ENCODE measurements around the gene ZNF827. TPM values are rescaled to one million over a fixed set of nuclear protein-coding genes. Genes with fewer than 3 reads are reported as not detected.
A peak's percentile ranks its signal among the peaks of the same experiment; 100 is the strongest.

The ZNF827 gene
- total and polyA plus RNA-seq, 9 of the 15 experiments (the other 6 are each of a cell fraction or from before 2014, with no cell fraction given): 0.07 to 0.40 TPM; not detected in 7

- CTCF ChIA-PET (ENCODE audit: low intra/inter-chr PET ratio): no interaction called here
- no TSS peak for BruUV-seq (replicated peaks)
- H2AFZ ChIP-seq (ENCODE audit: low read depth, low read length): no peak overlapping the region
- H3K9me1 ChIP-seq (ENCODE audit: control insufficient read depth, insufficient read depth, low read length): no peaks in the 10 kb centered on the region
- no peak for FAIRE-seq
- intact Hi-C loops (cut with micrococcal nuclease) (no loop called here), in situ Hi-C loops (cut with MboI) (no loop called here)
- H4K20me1 ChIP-seq (replicated peaks; ENCODE audit: control insufficient read depth, insufficient read depth, low read length): no peaks in the 10 kb centered on the region
- H3K9me3 ChIP-seq (replicated peaks; ENCODE audit: control insufficient read depth, insufficient read depth, low read depth, low read length): peaks cover 2% of the 10 kb centered on the region; the same call in 1 of the 2 replicates
- H3K4me3 ChIP-seq: no peak overlapping the region
- no peak for DNase-seq (ENCODE audit: extremely low read depth in 1 of 4, low spot score in 3 of 4)
- ATAC-seq: no peak
- H3K36me3 ChIP-seq (ENCODE audit: control insufficient read depth, insufficient read depth, low read length): no peaks in the 10 kb centered on the region
- H3K4me2 ChIP-seq (ENCODE audit: insufficient read depth, low read length): no peak overlapping the region
- H3K4me1 ChIP-seq (replicated peaks in 1 of 2; ENCODE audit: control insufficient read depth in 2 of 2, insufficient read depth in 2 of 2, low read length in 2 of 2): no peaks in the 10 kb centered on the region; a peak in 1 of 5 replicates
- H3K27me3 ChIP-seq (ENCODE audit: control insufficient read depth in 2 of 2, insufficient read depth in 2 of 2, low read length in 2 of 2): no peaks in the 10 kb centered on the region
- no peak overlapping the region for H3K27ac ChIP-seq (ENCODE audit: extremely low read depth, low read depth, low read length)
- no peak overlapping the region for H3K9ac ChIP-seq (ENCODE audit: insufficient read depth in 1 of 2, low read depth in 2 of 2, low read length in 2 of 2)
- POLR2A ChIA-PET: interaction anchor here (1.0 kb wide), 1 partner anchor 208 kb away, joined by 3 read pairs; no protein-coding TSS in a partner anchor
- 6% methylated on average over 3 of the region's 3 CpGs for WGBS (ENCODE audit: insufficient coverage, low coverage, missing lambda C conversion rate)
- no peak for TF ChIP-seq ESRRB (CRISPR knock-in tag; IDR thresholded peaks at IDR 0.05; ENCODE audit: borderline replicate concordance)
- TF ChIP-seq ZNF121 (CRISPR knock-in tag; conservative IDR thresholded peaks at IDR 0.05): peak; percentile 49; the same call in 1 of the 2 replicates
- no peaks in the 10 kb centered on the region for H3K79me2 ChIP-seq (ENCODE audit: control insufficient read depth, insufficient read depth, low read length)
Measured at GRCh38 chr4:145808848-145809512, 129.6 kb downstream of the ZNF827 start.

- H2AFZ ChIP-seq (ENCODE audit: low read depth, low read length): no peak overlapping the region
- H3K27me3 ChIP-seq (ENCODE audit: control insufficient read depth in 2 of 2, insufficient read depth in 2 of 2, low read length in 2 of 2): no peaks in the 10 kb centered on the region
- H3K27ac ChIP-seq (ENCODE audit: extremely low read depth, low read depth, low read length): no peak overlapping the region
- in situ Hi-C loops (cut with MboI) (no loop called here), intact Hi-C loops (cut with micrococcal nuclease) (no loop called here)
- WGBS (ENCODE audit: insufficient coverage, low coverage, missing lambda C conversion rate): 0% methylated on average over 3 of the region's 3 CpGs
- H3K4me2 ChIP-seq (ENCODE audit: insufficient read depth, low read length): no peak overlapping the region
- no peaks in the 10 kb centered on the region for H3K36me3 ChIP-seq (ENCODE audit: control insufficient read depth, insufficient read depth, low read length)
- no peaks in the 10 kb centered on the region; a peak in 1 of 5 replicates for H3K4me1 ChIP-seq (replicated peaks in 1 of 2; ENCODE audit: control insufficient read depth in 2 of 2, insufficient read depth in 2 of 2, low read length in 2 of 2)
- ATAC-seq (peak; percentile 46; the same call in 1 of the 3 replicates), FAIRE-seq (no peak), DNase-seq (ENCODE audit: extremely low read depth in 1 of 4, low spot score in 3 of 4) (peak; percentile 30 to 47 (median 38))
- no peaks in the 10 kb centered on the region for H3K9me1 ChIP-seq (ENCODE audit: control insufficient read depth, insufficient read depth, low read length)
- H3K9ac ChIP-seq (ENCODE audit: insufficient read depth in 1 of 2, low read depth in 2 of 2, low read length in 2 of 2): no peak overlapping the region
- H3K9me3 ChIP-seq (replicated peaks; ENCODE audit: control insufficient read depth, insufficient read depth, low read depth, low read length): peaks cover 2% of the 10 kb centered on the region; the same call in 1 of the 2 replicates
- no peaks in the 10 kb centered on the region for H4K20me1 ChIP-seq (replicated peaks; ENCODE audit: control insufficient read depth, insufficient read depth, low read length)
- ChIA-PET POLR2A (interaction anchor here (1.0 kb wide), 1 partner anchor 207 kb away, joined by 3 read pairs; no protein-coding TSS in a partner anchor), CTCF (ENCODE audit: low intra/inter-chr PET ratio) (no interaction called here)
- H3K4me3 ChIP-seq: no peak overlapping the region
- no peaks in the 10 kb centered on the region for H3K79me2 ChIP-seq (ENCODE audit: control insufficient read depth, insufficient read depth, low read length)
- no TSS peak for BruUV-seq (replicated peaks)
- TF ChIP-seq MCM3 (IDR thresholded peaks at IDR 0.05): no peak
- no peak for TF ChIP-seq TAF7 (tag; IDR thresholded peaks at IDR 0.05)
- no peak for TF ChIP-seq SIN3A (IDR thresholded peaks at IDR 0.05; ENCODE audit: borderline replicate concordance in 2 of 2, control insufficient read depth in 1 of 2, low read depth in 2 of 2, low read length in 2 of 2)
- TF ChIP-seq SRF (CRISPR knock-in tag; IDR thresholded peaks at IDR 0.05): no peak
- no peak for TF ChIP-seq ZNF644 (tag; IDR thresholded peaks at IDR 0.05; ENCODE audit: low read depth)
- no peak for TF ChIP-seq WHSC1 (IDR thresholded peaks at IDR 0.05; ENCODE audit: low read length)
- no peak for TF ChIP-seq KDM1A (IDR thresholded peaks at IDR 0.05)
- peak; percentile 58 for TF ChIP-seq TCF3 (CRISPR knock-in tag; IDR thresholded peaks at IDR 0.05)
- TF ChIP-seq CBX8 (IDR thresholded peaks at IDR 0.05; ENCODE audit: borderline replicate concordance, extremely low read depth, low read depth, low read length, poor library complexity, severe bottlenecking): no peak
- peak; percentile 60; the same call in 1 of the 2 replicates for TF ChIP-seq SMARCE1 (IDR thresholded peaks at IDR 0.05)
- no peak for TF ChIP-seq ZSCAN32 (CRISPR knock-in tag; IDR thresholded peaks at IDR 0.05)
- TF ChIP-seq ARID1B (IDR thresholded peaks at IDR 0.05): peak; percentile 73
- peak; percentile 18 for TF ChIP-seq TAF9B (IDR thresholded peaks at IDR 0.05; ENCODE audit: partially characterized antibody)
- TF ChIP-seq FOS (IDR thresholded peaks at IDR 0.05; ENCODE audit: extremely low read depth, insufficient read length): peak; percentile 4
Measured at GRCh38 chr4:145808021-145808650, 130.5 kb downstream of the ZNF827 start.

Data from K562 (cell line).